H9 (cell line): ENCODE data around the gene TRAPPC14. TPM values are rescaled to one million over a fixed set of nuclear protein-coding genes. Genes with fewer than 3 reads are reported as not detected.
A peak's percentile ranks its signal among the peaks of the same experiment; 100 is the strongest.

Experiments used
- DNase-seq: peaks from one replicate; pipeline ENCODE4 v3.0.0-alpha.2; 2017
- H2AFZ ChIP-seq: one replicate; pipeline ENCODE4 v1.6.1; 2013; ENCODE audit warnings: mild to moderate bottlenecking, low read length, control low read depth, moderate library complexity
- H2AK5ac ChIP-seq: 2 replicates; pipeline ENCODE4 v1.6.1; 2013; ENCODE audit warnings: low read length, control low read depth, mixed read lengths; ENCODE audit not compliant: insufficient read length
- H2BK120ac ChIP-seq: one replicate; pipeline ENCODE4 v1.6.1; 2013; ENCODE audit warnings: low read depth, mild to moderate bottlenecking, low read length, control low read depth, inconsistent platforms; ENCODE audit not compliant: poor library complexity, severe bottlenecking
- H2BK12ac ChIP-seq: 2 replicates; pipeline ENCODE4 v1.6.1; 2013; ENCODE audit warnings: low read length, control low read depth, mixed read lengths, low read depth; ENCODE audit not compliant: insufficient read length
- H2BK15ac ChIP-seq: 2 replicates; pipeline ENCODE4 v1.6.1; 2013; ENCODE audit warnings: low read depth, low read length, control low read depth
- H2BK20ac ChIP-seq: one replicate; pipeline ENCODE4 v1.6.1; 2013; ENCODE audit warnings: low read depth, mild to moderate bottlenecking, low read length, control low read depth, inconsistent platforms; ENCODE audit not compliant: poor library complexity, severe bottlenecking
- H2BK5ac ChIP-seq: 2 replicates; pipeline ENCODE4 v1.6.1; 2013; ENCODE audit warnings: low read length, control low read depth, mixed read lengths; ENCODE audit not compliant: insufficient read length
- H3K14ac ChIP-seq: 2 replicates; pipeline ENCODE4 v1.6.1; 2013; ENCODE audit warnings: low read length, control low read depth; ENCODE audit not compliant: insufficient read depth
- H3K18ac ChIP-seq: 2 replicates; pipeline ENCODE4 v1.6.1; 2013; ENCODE audit warnings: low read depth, mild to moderate bottlenecking, mixed read lengths, low read length, control low read depth; ENCODE audit not compliant: insufficient read length
- H3K23ac ChIP-seq: 2 replicates; pipeline ENCODE4 v1.6.1; 2013; ENCODE audit warnings: low read length, control low read depth, mixed read lengths, low read depth; ENCODE audit not compliant: insufficient read length
- H3K23me2 ChIP-seq: 2 replicates; pipeline ENCODE4 v1.6.1; 2013; ENCODE audit warnings: low read depth, mild to moderate bottlenecking, mixed read lengths, low read length, control low read depth; ENCODE audit not compliant: insufficient read length, poor library complexity, severe bottlenecking
- H3K27ac ChIP-seq: 2 replicates; pipeline ENCODE4 v1.5.1; 2013; ENCODE audit warnings: low read length, control low read depth, mixed read lengths, low read depth; ENCODE audit not compliant: insufficient read length
- H3K27me3 ChIP-seq: 2 replicates; pipeline ENCODE4 v1.6.1; 2013; ENCODE audit warnings: low read length, control low read depth, inconsistent platforms; ENCODE audit not compliant: insufficient read depth
- H3K4ac ChIP-seq: 2 replicates; pipeline ENCODE4 v1.6.1; 2013; ENCODE audit warnings: low read depth, mild to moderate bottlenecking, control low read depth, inconsistent platforms, low read length, moderate library complexity
- H3K4me1 ChIP-seq: 2 replicates; pipeline ENCODE4 v1.6.1; 2013; ENCODE audit warnings: low read length, control low read depth, inconsistent platforms; ENCODE audit not compliant: insufficient read depth
- H3K4me2 ChIP-seq: 2 replicates; pipeline ENCODE4 v1.6.1; 2013; ENCODE audit warnings: low read length, control low read depth, mixed read lengths; ENCODE audit not compliant: insufficient read length, insufficient read depth
- H3K56ac ChIP-seq: 2 replicates; pipeline ENCODE4 v1.6.1; 2013; ENCODE audit warnings: low read depth, mild to moderate bottlenecking, mixed read lengths, low read length, control low read depth; ENCODE audit not compliant: insufficient read length
- H3K79me1 ChIP-seq: 2 replicates; pipeline ENCODE4 v1.6.1; 2013; ENCODE audit warnings: low read depth, mild to moderate bottlenecking, moderate library complexity, low read length, control low read depth, inconsistent platforms; ENCODE audit not compliant: insufficient read depth, poor library complexity, severe bottlenecking
- H3K79me2 ChIP-seq: 2 replicates; pipeline ENCODE4 v1.6.1; 2013; ENCODE audit warnings: low read length, control low read depth, inconsistent platforms; ENCODE audit not compliant: insufficient read depth
- H3K9ac ChIP-seq: 2 replicates; pipeline ENCODE4 v1.6.1; 2013; ENCODE audit warnings: low read length, control low read depth, mixed read lengths; ENCODE audit not compliant: insufficient read length; ENCODE audit errors: extremely low read depth
- H3K9me3 ChIP-seq: one replicate; pipeline ENCODE4 v1.6.1; 2013; ENCODE audit warnings: low read depth, low read length, inconsistent platforms; ENCODE audit not compliant: control insufficient read depth
- H3T11ph ChIP-seq: one replicate; pipeline ENCODE4 v1.6.1; 2013; ENCODE audit warnings: mild to moderate bottlenecking, low read length, control low read depth, inconsistent platforms
- H4K20me1 ChIP-seq: one replicate; pipeline ENCODE4 v1.6.1; 2013; ENCODE audit not compliant: control insufficient read depth, insufficient read length, insufficient read depth
- H4K5ac ChIP-seq: 2 replicates; pipeline ENCODE4 v1.6.1; 2013; ENCODE audit warnings: low read depth, mild to moderate bottlenecking, mixed read lengths, low read length, control low read depth; ENCODE audit not compliant: insufficient read length
- H4K8ac ChIP-seq: replicated peaks from 2 replicates; pipeline ENCODE4 v1.6.1; 2013; ENCODE audit warnings: low read length, control low read depth, mixed read lengths, low read depth; ENCODE audit not compliant: insufficient read length
- H4K91ac ChIP-seq: 2 replicates; pipeline ENCODE4 v1.6.1; 2013; ENCODE audit warnings: low read depth, mild to moderate bottlenecking, moderate library complexity, mixed read lengths, low read length, control low read depth; ENCODE audit not compliant: insufficient read length
- H3K27ac Mint-ChIP-seq, 3 experiments: 2 replicates in 2 of 3; 3 replicates in 1 of 3; pipeline ENCODE4 v1.8.0; 2020 to 2021; ENCODE audit warnings: mixed read lengths in 3 of 3, mild to moderate bottlenecking in 1 of 3, moderate library complexity in 1 of 3
- H3K27me3 Mint-ChIP-seq: 2 replicates; pipeline ENCODE4 v1.8.0; 2021; ENCODE audit warnings: low read depth, mild to moderate bottlenecking, moderate library complexity, mixed read lengths
- H3K36me3 Mint-ChIP-seq, 3 experiments: 2 replicates in 2 of 3; 3 replicates in 1 of 3; pipeline ENCODE4 v1.8.0; 2020 to 2021; ENCODE audit warnings: low read depth in 3 of 3, mixed read lengths in 3 of 3; ENCODE audit not compliant: insufficient read depth in 1 of 3
- H3K4me1 Mint-ChIP-seq, 2 experiments: 2 replicates each; pipeline ENCODE4 v1.8.0; 2020; ENCODE audit warnings: mixed read lengths in 2 of 2
- H3K4me3 Mint-ChIP-seq, 2 experiments: 2 replicates in 1 of 2; 3 replicates in 1 of 2; pipeline ENCODE4 v1.8.0; 2020 to 2021; ENCODE audit warnings: mild to moderate bottlenecking in 2 of 2, mixed read lengths in 2 of 2, moderate library complexity in 1 of 2
- H3K9me3 Mint-ChIP-seq, 2 experiments: 2 replicates in 1 of 2; 3 replicates in 1 of 2; pipeline ENCODE4 v1.8.0; 2020; ENCODE audit warnings: mild to moderate bottlenecking in 2 of 2, mixed read lengths in 2 of 2, moderate library complexity in 1 of 2
- CTCF ChIP-seq: fragments of 200-600 bp; sonication (generic); conservative IDR thresholded peaks from 3 replicates; pipeline ENCODE4 v1.8.0; 2021; ENCODE audit warnings: antibody characterized with exemption, mild to moderate bottlenecking
- WGBS: extraction: QIAGEN DNeasy Blood & Tissue Kit; methylation state at CpG from one replicate; pipeline ENCODE4 v1.1.7; 2013; ENCODE audit warnings: missing lambda C conversion rate, low lambda C conversion rate, mixed read lengths; ENCODE audit not compliant: insufficient read length; ENCODE audit errors: extremely low coverage; 5-methylcytosine and 5-hydroxymethylcytosine counted together
- microRNA-seq: library from miRNA; unstranded; fragments of <30 nt; microRNA quantifications from one replicate; pipeline ENCODE4, GENCODE V29; 2020; ENCODE audit warnings: borderline microRNAs expressed
- total RNA-seq: library from RNA; stranded (reverse); gene quantifications from 2 replicates; pipeline ENCODE4 v1.2.1, GENCODE V29; 2021

The TRAPPC14 gene
- total RNA-seq, 1 experiment from 2014 or later = 32.8 TPM

- H3K9me3 Mint-ChIP-seq = no peaks in the 10 kb centered on the region
- no peak overlapping the region for H3K56ac ChIP-seq
- no peaks in the 10 kb centered on the region for H3K9me3 ChIP-seq
- no peaks in the 10 kb centered on the region for H3K79me1 ChIP-seq
- TF ChIP-seq CTCF = no peak
- no peaks in the 10 kb centered on the region for H3K79me2 ChIP-seq
- H4K91ac ChIP-seq = no peak overlapping the region
- H2BK15ac ChIP-seq = no peak overlapping the region
- H2BK5ac ChIP-seq = no peak overlapping the region
- H2AK5ac ChIP-seq = no peak overlapping the region
- H3K4me1 ChIP-seq = no peaks in the 10 kb centered on the region
- H3K4me3 Mint-ChIP-seq = 0 out of 5 replicates have a peak overlapping the region, but pooled peaks of 1 of the 2 experiments have one; percentile 14
- peaks cover 3 to 6% of the 10 kb centered on the region in 2 experiments; a peak in 3 of 4 replicates for H3K4me1 Mint-ChIP-seq
- H3K14ac ChIP-seq = no peak overlapping the region
- H2AFZ ChIP-seq = no peak overlapping the region
- no peak overlapping the region; a peak in 1 of 7 replicates for H3K27ac Mint-ChIP-seq
- H3K4ac ChIP-seq = no peak overlapping the region
- no peak overlapping the region for H3K9ac ChIP-seq
- H3K27me3 ChIP-seq = no peaks in the 10 kb centered on the region
- no peak overlapping the region for H4K8ac ChIP-seq
- H2BK12ac ChIP-seq = no peak overlapping the region
- DNase-seq = no peak
- no peak overlapping the region for H2BK120ac ChIP-seq
- H3K27ac ChIP-seq = no peak overlapping the region
- H3K23ac ChIP-seq = no peak overlapping the region
- no peaks in the 10 kb centered on the region for H3K23me2 ChIP-seq
- H3T11ph ChIP-seq = no peak overlapping the region
- H3K4me2 ChIP-seq = no peak overlapping the region
- WGBS = no CpG with 5 or more reads among the region's 4 CpGs
- no peak overlapping the region for H2BK20ac ChIP-seq
- no peaks in the 10 kb centered on the region; the same call in 1 of the 2 replicates for H3K27me3 Mint-ChIP-seq
- H3K18ac ChIP-seq = no peak overlapping the region
- peaks cover 44 to 69% (median 64%) of the 10 kb centered on the region in 3 experiments for H3K36me3 Mint-ChIP-seq
- H4K5ac ChIP-seq = no peak overlapping the region
- no peaks in the 10 kb centered on the region for H4K20me1 ChIP-seq
Observed at GRCh38 chr7:100105534-100105933, 53.0 kb downstream of the TRAPPC14 start.

Small RNA genes lying within 50 kb of the gene (microRNA-seq; reads per million reads assigned to microRNA genes)
- not detected for gene MIR4658

Other genes starting within 250 kb of the TRAPPC14 start
- 6.9 and 7.3 TPM in 2 replicates for gene TRIM4, start 239.2 kb downstream of the TRAPPC14 start, total RNA-seq
- gene GJC3, start 229.1 kb downstream of the TRAPPC14 start, total RNA-seq = 1.4 and 2.3 TPM in 2 replicates
- gene AZGP1, start 182.7 kb downstream of the TRAPPC14 start, total RNA-seq = 0.24 TPM in 1 of 2 replicates, not detected in the other
- 28.2 and 29.8 TPM in 2 replicates for gene ZKSCAN1, start 143.1 kb downstream of the TRAPPC14 start, total RNA-seq
- gene ZSCAN21, start 108.9 kb downstream of the TRAPPC14 start, total RNA-seq = 23.5 and 24.3 TPM in 2 replicates
- gene ZNF3, start 77.0 kb downstream of the TRAPPC14 start, total RNA-seq = 60.4 and 62.8 TPM in 2 replicates
- 140 and 144 TPM in 2 replicates for gene COPS6, start 69.8 kb downstream of the TRAPPC14 start, total RNA-seq
- gene MCM7, start 57.3 kb downstream of the TRAPPC14 start, total RNA-seq = 387 and 390 TPM in 2 replicates
- 18.8 and 20.2 TPM in 2 replicates for gene AP4M1, start 57.1 kb downstream of the TRAPPC14 start, total RNA-seq
- gene TAF6, start 39.4 kb downstream of the TRAPPC14 start, total RNA-seq = 87.1 and 88.9 TPM in 2 replicates
- gene CNPY4, start 39.1 kb downstream of the TRAPPC14 start, total RNA-seq = 10.4 and 12.3 TPM in 2 replicates
- 1.6 and 1.9 TPM in 2 replicates for gene MBLAC1, start 31.8 kb downstream of the TRAPPC14 start, total RNA-seq
- gene LAMTOR4, start 9.8 kb downstream of the TRAPPC14 start, total RNA-seq = 164 and 179 TPM in 2 replicates
- 6.0 and 7.0 TPM in 2 replicates for gene GAL3ST4, start 9.9 kb upstream of the TRAPPC14 start, total RNA-seq
- gene GPC2, start 18.7 kb upstream of the TRAPPC14 start, total RNA-seq = 39.5 and 45.2 TPM in 2 replicates
- gene STAG3, start 19.2 kb upstream of the TRAPPC14 start, total RNA-seq = 2.6 and 3.1 TPM in 2 replicates
- 0.50 and 0.70 TPM in 2 replicates for gene PVRIG, start 61.2 kb upstream of the TRAPPC14 start, total RNA-seq
- not detected in 2 replicates for gene SPDYE3, start 149.0 kb upstream of the TRAPPC14 start, total RNA-seq
- gene PILRB, start 199.4 kb upstream of the TRAPPC14 start, total RNA-seq = 43.5 and 50.1 TPM in 2 replicates
- gene PILRA, start 214.8 kb upstream of the TRAPPC14 start, total RNA-seq = 3.2 and 3.3 TPM in 2 replicates